ENCODE results near the gene CASP9.
"Not testable (repeated sequence)": the region's sequence is repeated elsewhere in the genome, so short reads cannot be mapped to it uniquely, and the experiment has no call there.

CASP9 gene

DNA sequence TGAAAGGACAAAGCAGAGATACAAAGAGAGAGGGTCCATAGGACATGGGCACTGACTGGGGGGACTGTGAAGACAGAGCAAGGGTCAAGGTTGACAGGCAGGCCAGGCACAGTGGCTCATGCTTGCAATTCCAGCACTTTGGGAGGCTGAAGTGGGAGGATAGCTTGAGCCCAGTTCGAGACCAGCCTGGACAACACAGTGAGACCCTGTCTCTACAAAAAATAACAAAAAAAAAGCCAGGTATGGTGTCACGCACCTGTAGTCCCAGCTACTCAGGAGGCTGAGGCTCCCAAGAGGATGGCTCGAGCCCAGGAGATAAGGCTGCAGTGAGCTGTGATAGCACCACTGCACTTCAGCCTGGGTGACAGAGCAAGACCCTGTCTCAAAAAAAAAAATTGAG lies 4.4 kb downstream of the CASP9 start:
- Histone ChIP-seq H3K36me3 (ENCODE audit: control insufficient read depth, insufficient read depth, low read length) (peaks cover 2% of the 10 kb centered on the region; the same call in 1 of the 2 replicates), H3K27me3 (replicated peaks; ENCODE audit: control insufficient read depth, insufficient read depth, low read length) (no peaks in the 10 kb centered on the region), H3K4me3 (replicated peaks; ENCODE audit: low read depth, low read length) (no peak overlapping the region)
- no peak for DNase-seq (ENCODE audit: extremely low read depth, insufficient read length)
- TF ChIP-seq, protein P1, sequence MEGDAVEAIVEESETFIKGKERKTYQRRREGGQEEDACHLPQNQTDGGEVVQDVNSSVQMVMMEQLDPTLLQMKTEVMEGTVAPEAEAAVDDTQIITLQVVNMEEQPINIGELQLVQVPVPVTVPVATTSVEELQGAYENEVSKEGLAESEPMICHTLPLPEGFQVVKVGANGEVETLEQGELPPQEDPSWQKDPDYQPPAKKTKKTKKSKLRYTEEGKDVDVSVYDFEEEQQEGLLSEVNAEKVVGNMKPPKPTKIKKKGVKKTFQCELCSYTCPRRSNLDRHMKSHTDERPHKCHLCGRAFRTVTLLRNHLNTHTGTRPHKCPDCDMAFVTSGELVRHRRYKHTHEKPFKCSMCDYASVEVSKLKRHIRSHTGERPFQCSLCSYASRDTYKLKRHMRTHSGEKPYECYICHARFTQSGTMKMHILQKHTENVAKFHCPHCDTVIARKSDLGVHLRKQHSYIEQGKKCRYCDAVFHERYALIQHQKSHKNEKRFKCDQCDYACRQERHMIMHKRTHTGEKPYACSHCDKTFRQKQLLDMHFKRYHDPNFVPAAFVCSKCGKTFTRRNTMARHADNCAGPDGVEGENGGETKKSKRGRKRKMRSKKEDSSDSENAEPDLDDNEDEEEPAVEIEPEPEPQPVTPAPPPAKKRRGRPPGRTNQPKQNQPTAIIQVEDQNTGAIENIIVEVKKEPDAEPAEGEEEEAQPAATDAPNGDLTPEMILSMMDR (IDR thresholded peaks at IDR 0.05; ENCODE audit: insufficient read depth, low read length, poor library complexity, severe bottlenecking): no peak

GRCh38 chr1:15515022-15515663 lies 8.9 kb downstream of the CASP9 start:
- no peak for DNase-seq (ENCODE audit: extremely low read depth, insufficient read length)
- Histone ChIP-seq H3K36me3 (ENCODE audit: control insufficient read depth, insufficient read depth, low read length) (peaks cover 3% of the 10 kb centered on the region), H3K27me3 (replicated peaks; ENCODE audit: control insufficient read depth, insufficient read depth, low read length) (no peaks in the 10 kb centered on the region), H3K4me3 (replicated peaks; ENCODE audit: low read depth, low read length) (no peak overlapping the region)
- TF ChIP-seq, protein P1 (IDR thresholded peaks at IDR 0.05; ENCODE audit: insufficient read depth, low read length, poor library complexity, severe bottlenecking): no peak

GRCh38 chr1:15514557-15514956 lies 9.5 kb downstream of the CASP9 start:
- not testable (repeated sequence) for H3K4me3 ChIP-seq (replicated peaks; ENCODE audit: low read depth, low read length); H3K27me3 ChIP-seq (replicated peaks; ENCODE audit: control insufficient read depth, insufficient read depth, low read length); DNase-seq (ENCODE audit: extremely low read depth, insufficient read length); H3K36me3 ChIP-seq (ENCODE audit: control insufficient read depth, insufficient read depth, low read length)

GRCh38 chr1:15513919-15514318 lies 10.1 kb downstream of the CASP9 start:
- TF ChIP-seq, protein P1 (IDR thresholded peaks at IDR 0.05; ENCODE audit: insufficient read depth, low read length, poor library complexity, severe bottlenecking): no peak
- Histone ChIP-seq H3K36me3 (ENCODE audit: control insufficient read depth, insufficient read depth, low read length) (peaks cover 3% of the 10 kb centered on the region), H3K4me3 (replicated peaks; ENCODE audit: low read depth, low read length) (no peak overlapping the region), H3K27me3 (replicated peaks; ENCODE audit: control insufficient read depth, insufficient read depth, low read length) (no peaks in the 10 kb centered on the region)
- no peak for DNase-seq (ENCODE audit: extremely low read depth, insufficient read length)

GRCh38 chr1:15513192-15513591 lies 10.8 kb downstream of the CASP9 start:
- DNase-seq (ENCODE audit: extremely low read depth, insufficient read length): no peak
- peaks cover 3% of the 10 kb centered on the region for H3K36me3 ChIP-seq (ENCODE audit: control insufficient read depth, insufficient read depth, low read length)
- no peaks in the 10 kb centered on the region for H3K27me3 ChIP-seq (replicated peaks; ENCODE audit: control insufficient read depth, insufficient read depth, low read length)
- no peak overlapping the region for H3K4me3 ChIP-seq (replicated peaks; ENCODE audit: low read depth, low read length)
- TF ChIP-seq, protein P1 (IDR thresholded peaks at IDR 0.05; ENCODE audit: insufficient read depth, low read length, poor library complexity, severe bottlenecking): no peak

DNA sequence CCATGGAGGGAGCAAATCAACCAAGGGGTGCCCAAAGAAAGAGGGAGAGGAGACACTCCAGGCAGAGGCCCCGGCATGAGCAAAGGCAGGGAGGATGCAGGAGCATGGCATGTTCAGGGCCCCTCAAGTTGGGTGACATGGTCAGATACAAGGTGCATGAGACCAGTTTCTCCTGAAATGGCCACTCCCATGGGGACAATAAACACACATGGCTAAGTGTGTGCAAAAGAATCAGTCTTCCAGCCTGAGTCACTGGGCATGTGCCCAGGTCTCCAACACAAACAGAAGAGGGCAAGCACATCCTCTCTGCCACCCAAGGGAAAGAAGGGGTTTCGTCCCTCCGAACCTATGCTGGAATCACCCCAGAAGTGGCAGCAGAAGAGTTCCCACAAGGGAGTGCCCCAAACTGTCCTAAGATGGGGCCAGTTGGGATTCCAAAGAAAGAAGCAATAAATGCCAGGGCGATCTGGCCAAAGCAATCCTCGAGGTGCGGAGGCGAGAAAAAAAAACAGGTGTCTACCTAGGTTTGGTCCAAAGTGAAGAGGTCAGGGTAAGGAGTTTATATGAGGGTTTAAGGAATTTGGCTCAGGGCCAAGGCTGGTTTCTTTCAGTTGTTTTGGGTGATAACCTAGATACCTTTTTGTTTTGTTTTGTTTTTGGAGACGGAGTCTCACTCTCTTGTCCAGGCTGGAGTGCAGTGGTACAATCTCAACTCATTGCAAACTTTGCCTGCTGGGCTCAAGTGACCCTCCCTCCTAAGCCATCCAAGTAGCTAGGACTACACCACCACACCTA lies 13.2 kb downstream of the CASP9 start:
- H3K27me3 ChIP-seq (replicated peaks; ENCODE audit: control insufficient read depth, insufficient read depth, low read length): no peaks in the 10 kb centered on the region
- no peak overlapping the region for H3K4me3 ChIP-seq (replicated peaks; ENCODE audit: low read depth, low read length)
- DNase-seq (ENCODE audit: extremely low read depth, insufficient read length): no peak
- peaks cover 2% of the 10 kb centered on the region for H3K36me3 ChIP-seq (ENCODE audit: control insufficient read depth, insufficient read depth, low read length)
- TF ChIP-seq, protein P1 (IDR thresholded peaks at IDR 0.05; ENCODE audit: insufficient read depth, low read length, poor library complexity, severe bottlenecking): no peak
